ENCODE measurements around the gene FAM180A. TPM values are rescaled to one million over a fixed set of nuclear protein-coding genes. Genes with fewer than 3 reads are reported as not detected.

The FAM180A gene
- polyA plus RNA-seq, 4 donors = 1.3 TPM; not detected in 3

- DNase-seq (peak in 1 of 2 donors; percentile 41), FAIRE-seq (no peak)
- H3K36me3 ChIP-seq (ENCODE audit: control insufficient read depth in 3 of 3, insufficient read depth in 2 of 3, low read depth in 1 of 3, low read length in 3 of 3) = peaks cover 0 to 2% (median 0%) of the 10 kb centered on the region in 3 donors
- H3K4me1 ChIP-seq (ENCODE audit: control insufficient read depth in 3 of 3, insufficient read depth in 2 of 3, low read depth in 1 of 3, low read length in 2 of 3) = no peaks in the 10 kb centered on the region
- no peak overlapping the region for H3K4me3 ChIP-seq (ENCODE audit: low read depth in 1 of 3, low read length in 3 of 3)
- H3K27me3 ChIP-seq (ENCODE audit: control insufficient read depth in 3 of 3, insufficient read depth in 3 of 3, low read length in 3 of 3) = peaks cover 0 to 8% (median 0%) of the 10 kb centered on the region in 3 donors
- 37 to 49% (median 41%) methylated on average over 9 to 11 of the region's 11 CpGs for WGBS, 3 donors
- no peak overlapping the region for H3K27ac ChIP-seq (ENCODE audit: low read depth in 1 of 3, low read length in 2 of 3)
- no peaks in the 10 kb centered on the region for H3K9me3 ChIP-seq (ENCODE audit: control insufficient read depth in 2 of 2, insufficient read depth in 1 of 2, low read depth in 1 of 2, low read length in 1 of 2)
These were observed 38.0 kb downstream of the FAM180A start for GRCh38 chr7:135710417-135711138.

DNA sequence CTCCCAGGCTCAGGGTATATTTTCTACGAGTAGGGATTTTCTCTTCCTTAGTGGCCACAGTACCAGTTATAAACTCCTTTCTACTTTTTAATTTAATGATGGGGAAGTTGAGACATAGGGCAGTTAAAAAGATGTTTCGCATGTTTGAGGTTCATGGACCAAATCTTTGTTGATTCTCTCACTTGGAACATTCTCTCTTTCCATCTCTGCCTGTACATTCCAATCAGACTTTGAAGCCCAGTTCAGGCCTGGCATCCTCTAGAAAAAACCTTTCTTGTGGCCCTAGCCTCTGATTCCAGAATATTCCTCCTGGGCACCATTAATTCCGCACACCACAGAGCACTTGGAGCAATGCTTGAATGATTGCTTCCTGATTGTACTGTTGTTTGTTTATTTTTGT lies 39.1 kb downstream of the FAM180A start:
- Histone ChIP-seq H3K36me3 (ENCODE audit: control insufficient read depth in 3 of 3, insufficient read depth in 2 of 3, low read depth in 1 of 3, low read length in 3 of 3) (peaks cover 0 to 2% (median 0%) of the 10 kb centered on the region in 3 donors), H3K27me3 (ENCODE audit: control insufficient read depth in 3 of 3, insufficient read depth in 3 of 3, low read length in 3 of 3) (peaks cover 0 to 8% (median 0%) of the 10 kb centered on the region in 3 donors), H3K4me3 (ENCODE audit: low read depth in 1 of 3, low read length in 3 of 3) (no peak overlapping the region), H3K4me1 (ENCODE audit: control insufficient read depth in 3 of 3, insufficient read depth in 2 of 3, low read depth in 1 of 3, low read length in 2 of 3) (no peaks in the 10 kb centered on the region), H3K9me3 (ENCODE audit: control insufficient read depth in 2 of 2, insufficient read depth in 1 of 2, low read depth in 1 of 2, low read length in 1 of 2) (no peaks in the 10 kb centered on the region), H3K27ac (ENCODE audit: low read depth in 1 of 3, low read length in 2 of 3) (no peak overlapping the region)
- no peak for FAIRE-seq
- 84 to 93% (median 90%) methylated on average over 3 of the region's 3 CpGs for WGBS, 3 donors
- DNase-seq = no peak

- DNase-seq (no peak), FAIRE-seq (no peak)
- no peaks in the 10 kb centered on the region for H3K4me1 ChIP-seq (ENCODE audit: control insufficient read depth in 3 of 3, insufficient read depth in 2 of 3, low read depth in 1 of 3, low read length in 2 of 3)
- no peaks in the 10 kb centered on the region for H3K9me3 ChIP-seq (ENCODE audit: control insufficient read depth in 2 of 2, insufficient read depth in 1 of 2, low read depth in 1 of 2, low read length in 1 of 2)
- H3K27ac ChIP-seq (ENCODE audit: low read depth in 1 of 3, low read length in 2 of 3) = no peak overlapping the region
- no peak overlapping the region for H3K4me3 ChIP-seq (ENCODE audit: low read depth in 1 of 3, low read length in 3 of 3)
- WGBS, 3 donors = 89 to 92% (median 90%) methylated on average over 14 of the region's 14 CpGs
- H3K27me3 ChIP-seq (ENCODE audit: control insufficient read depth in 3 of 3, insufficient read depth in 3 of 3, low read length in 3 of 3) = no peaks in the 10 kb centered on the region
- H3K36me3 ChIP-seq (ENCODE audit: control insufficient read depth in 3 of 3, insufficient read depth in 2 of 3, low read depth in 1 of 3, low read length in 3 of 3) = peaks cover 0 to 2% (median 0%) of the 10 kb centered on the region in 3 donors
These were observed 40.6 kb downstream of the FAM180A start for GRCh38 chr7:135708041-135708440.

GRCh38 chr7:135707570-135707966 lies 41.0 kb downstream of the FAM180A start:
- peaks cover 0 to 3% (median 2%) of the 10 kb centered on the region in 3 donors for H3K36me3 ChIP-seq (ENCODE audit: control insufficient read depth in 3 of 3, insufficient read depth in 2 of 3, low read depth in 1 of 3, low read length in 3 of 3)
- H3K4me1 ChIP-seq (ENCODE audit: control insufficient read depth in 3 of 3, insufficient read depth in 2 of 3, low read depth in 1 of 3, low read length in 2 of 3) = no peaks in the 10 kb centered on the region
- no peaks in the 10 kb centered on the region for H3K27me3 ChIP-seq (ENCODE audit: control insufficient read depth in 3 of 3, insufficient read depth in 3 of 3, low read length in 3 of 3)
- H3K27ac ChIP-seq (ENCODE audit: low read depth in 1 of 3, low read length in 2 of 3) = no peak overlapping the region
- DNase-seq = no peak
- H3K9me3 ChIP-seq (ENCODE audit: control insufficient read depth in 2 of 2, insufficient read depth in 1 of 2, low read depth in 1 of 2, low read length in 1 of 2) = no peaks in the 10 kb centered on the region
- WGBS, 3 donors = 81 to 91% (median 88%) methylated on average over 5 of the region's 5 CpGs
- no peak for FAIRE-seq
- no peak overlapping the region for H3K4me3 ChIP-seq (ENCODE audit: low read depth in 1 of 3, low read length in 3 of 3)

DNA sequence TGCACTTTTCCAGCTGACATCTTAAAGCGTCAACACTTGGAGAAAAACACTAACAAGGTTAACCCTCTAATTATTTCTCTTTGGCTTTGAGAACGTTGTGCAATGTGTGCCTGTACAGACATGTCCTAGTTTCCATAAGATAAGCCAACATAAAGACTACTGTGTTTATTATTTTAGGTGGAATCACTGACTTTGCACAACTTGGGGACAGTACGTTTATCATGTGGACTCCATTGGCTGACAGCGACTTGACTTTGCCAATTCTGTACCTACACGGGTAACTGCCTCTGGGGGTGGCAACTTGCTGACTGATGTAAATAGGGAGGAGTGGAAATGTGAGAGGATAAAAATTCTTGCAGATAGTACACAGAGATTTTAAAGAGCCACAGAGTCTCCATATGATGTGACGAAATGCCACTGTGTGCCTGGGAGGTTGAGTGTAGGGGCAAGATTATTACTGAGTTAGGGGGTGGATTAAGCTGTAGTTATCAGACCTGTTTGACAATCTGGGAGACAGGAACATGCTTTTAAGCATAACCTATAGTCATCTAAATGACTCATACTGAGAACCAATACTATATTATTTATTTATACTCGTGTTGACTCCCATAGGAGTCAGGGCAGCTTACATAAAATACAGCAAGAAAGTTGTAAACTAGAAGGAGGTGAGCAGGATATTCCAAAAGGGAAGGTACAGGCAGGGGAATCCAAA lies 41.6 kb downstream of the FAM180A start:
- Histone ChIP-seq H3K4me1 (ENCODE audit: control insufficient read depth in 3 of 3, insufficient read depth in 2 of 3, low read depth in 1 of 3, low read length in 2 of 3) (no peaks in the 10 kb centered on the region), H3K9me3 (ENCODE audit: control insufficient read depth in 2 of 2, insufficient read depth in 1 of 2, low read depth in 1 of 2, low read length in 1 of 2) (no peaks in the 10 kb centered on the region), H3K4me3 (ENCODE audit: low read depth in 1 of 3, low read length in 3 of 3) (no peak overlapping the region), H3K27ac (ENCODE audit: low read depth in 1 of 3, low read length in 2 of 3) (no peak overlapping the region), H3K27me3 (ENCODE audit: control insufficient read depth in 3 of 3, insufficient read depth in 3 of 3, low read length in 3 of 3) (no peaks in the 10 kb centered on the region), H3K36me3 (ENCODE audit: control insufficient read depth in 3 of 3, insufficient read depth in 2 of 3, low read depth in 1 of 3, low read length in 3 of 3) (peaks cover 0 to 3% (median 2%) of the 10 kb centered on the region in 3 donors)
- DNase-seq = no peak
- WGBS, 3 donors = 74 to 79% (median 74%) methylated on average over 7 of the region's 7 CpGs
- FAIRE-seq = no peak

GRCh38 chr7:135706038-135706742 lies 42.4 kb downstream of the FAM180A start:
- Histone ChIP-seq H3K27me3 (ENCODE audit: control insufficient read depth in 3 of 3, insufficient read depth in 3 of 3, low read length in 3 of 3) (no peaks in the 10 kb centered on the region), H3K36me3 (ENCODE audit: control insufficient read depth in 3 of 3, insufficient read depth in 2 of 3, low read depth in 1 of 3, low read length in 3 of 3) (peaks cover 0 to 3% (median 2%) of the 10 kb centered on the region in 3 donors), H3K27ac (ENCODE audit: low read depth in 1 of 3, low read length in 2 of 3) (no peak overlapping the region), H3K9me3 (ENCODE audit: control insufficient read depth in 2 of 2, insufficient read depth in 1 of 2, low read depth in 1 of 2, low read length in 1 of 2) (no peaks in the 10 kb centered on the region), H3K4me1 (ENCODE audit: control insufficient read depth in 3 of 3, insufficient read depth in 2 of 3, low read depth in 1 of 3, low read length in 2 of 3) (no peaks in the 10 kb centered on the region), H3K4me3 (ENCODE audit: low read depth in 1 of 3, low read length in 3 of 3) (no peak overlapping the region)
- FAIRE-seq (no peak), DNase-seq (no peak)
- 89 to 91% (median 90%) methylated on average over 19 to 20 of the region's 20 CpGs for WGBS, 3 donors

DNA sequence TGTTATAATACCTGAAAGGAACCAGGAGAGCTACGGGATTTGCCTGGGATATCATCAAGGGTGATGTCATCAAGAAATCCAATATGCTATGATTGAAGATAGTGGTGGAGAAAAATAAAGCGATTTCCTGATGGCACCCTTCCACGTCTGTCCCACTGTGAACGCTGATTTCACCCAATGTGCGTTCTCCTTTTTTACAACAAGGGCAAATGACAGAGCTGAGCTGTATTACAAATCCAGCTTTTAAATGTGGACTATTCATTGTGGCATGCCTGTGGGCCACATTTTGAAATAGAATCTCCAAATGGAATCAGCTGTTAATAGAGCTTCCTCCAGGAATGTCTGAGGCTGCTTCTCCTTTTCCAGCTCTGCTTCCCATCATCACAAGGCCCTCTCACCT lies 43.9 kb downstream of the FAM180A start:
- peaks cover 0 to 3% (median 2%) of the 10 kb centered on the region in 3 donors for H3K36me3 ChIP-seq (ENCODE audit: control insufficient read depth in 3 of 3, insufficient read depth in 2 of 3, low read depth in 1 of 3, low read length in 3 of 3)
- WGBS, 3 donors = 33 to 76% (median 56%) methylated on average over 5 of the region's 5 CpGs
- no peak overlapping the region for H3K27ac ChIP-seq (ENCODE audit: low read depth in 1 of 3, low read length in 2 of 3)
- no peaks in the 10 kb centered on the region for H3K9me3 ChIP-seq (ENCODE audit: control insufficient read depth in 2 of 2, insufficient read depth in 1 of 2, low read depth in 1 of 2, low read length in 1 of 2)
- no peak overlapping the region for H3K4me3 ChIP-seq (ENCODE audit: low read depth in 1 of 3, low read length in 3 of 3)
- no peaks in the 10 kb centered on the region for H3K4me1 ChIP-seq (ENCODE audit: control insufficient read depth in 3 of 3, insufficient read depth in 2 of 3, low read depth in 1 of 3, low read length in 2 of 3)
- DNase-seq = no peak
- no peaks in the 10 kb centered on the region for H3K27me3 ChIP-seq (ENCODE audit: control insufficient read depth in 3 of 3, insufficient read depth in 3 of 3, low read length in 3 of 3)
- no peak for FAIRE-seq

DNA sequence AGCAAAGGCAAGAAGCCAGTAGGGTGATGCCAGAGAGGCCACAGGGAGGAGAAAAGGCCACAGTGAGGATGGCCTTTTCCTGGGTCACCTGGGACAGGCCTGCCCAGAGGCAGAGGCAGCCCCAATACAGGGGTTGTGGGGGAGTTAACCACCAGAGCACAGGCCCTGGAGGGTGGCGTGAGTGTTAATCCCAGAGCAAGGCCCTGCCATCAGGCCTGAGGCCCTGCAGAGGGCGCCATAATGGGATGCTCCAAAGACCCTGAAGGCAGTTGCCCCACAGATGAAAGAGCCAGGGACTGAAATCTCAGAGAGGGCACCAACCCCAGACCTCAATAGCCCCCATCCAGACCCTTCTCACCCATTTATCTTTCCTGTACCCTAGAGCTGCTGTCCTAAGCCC lies 44.5 kb downstream of the FAM180A start:
- Histone ChIP-seq H3K27me3 (ENCODE audit: control insufficient read depth in 3 of 3, insufficient read depth in 3 of 3, low read length in 3 of 3) (no peaks in the 10 kb centered on the region), H3K27ac (ENCODE audit: low read depth in 1 of 3, low read length in 2 of 3) (no peak overlapping the region), H3K36me3 (ENCODE audit: control insufficient read depth in 3 of 3, insufficient read depth in 2 of 3, low read depth in 1 of 3, low read length in 3 of 3) (peaks cover 0 to 3% (median 2%) of the 10 kb centered on the region in 3 donors), H3K4me1 (ENCODE audit: control insufficient read depth in 3 of 3, insufficient read depth in 2 of 3, low read depth in 1 of 3, low read length in 2 of 3) (no peaks in the 10 kb centered on the region), H3K4me3 (ENCODE audit: low read depth in 1 of 3, low read length in 3 of 3) (no peak overlapping the region), H3K9me3 (ENCODE audit: control insufficient read depth in 2 of 2, insufficient read depth in 1 of 2, low read depth in 1 of 2, low read length in 1 of 2) (no peaks in the 10 kb centered on the region)
- WGBS, 3 donors = 58 to 70% (median 69%) methylated on average over 2 of the region's 2 CpGs
- FAIRE-seq = no peak
- no peak for DNase-seq

All from small intestine (tissue), 7 donors.